Prostate gland (tissue), 2 donors: ENCODE measurements around the gene VAMP2. TPM values are rescaled to one million over a fixed set of nuclear protein-coding genes. Genes with fewer than 3 reads are reported as not detected.

Experiments used
- DNase-seq: peaks from one replicate; pipeline ENCODE4 v3.0.0-alpha.2; 2019; ENCODE audit warnings: low spot score
- H3K27ac ChIP-seq, 2 donors: fragments of 200-600 bp; sonication (generic); 2 replicates each; pipeline ENCODE4 v1.5.1; 2017 to 2019
- H3K27me3 ChIP-seq: fragments of 200-600 bp; sonication (generic); replicated peaks from 2 replicates; pipeline ENCODE4 v1.5.1; 2019; ENCODE audit not compliant: insufficient read depth
- H3K36me3 ChIP-seq, 2 donors: fragments of 200-600 bp; sonication (generic); 1 replicate in 1 of 2; 2 replicates in 1 of 2; pipeline versions ENCODE4 v1.5.1 to v1.8.1; 2017 to 2019
- H3K4me1 ChIP-seq: fragments of 200-600 bp; sonication (generic); replicated peaks from 2 replicates; pipeline ENCODE4 v1.5.1; 2019
- H3K4me3 ChIP-seq, 2 donors: fragments of 200-600 bp; sonication (generic); 2 replicates each; pipeline ENCODE4 v1.5.1; 2017 to 2019
- H3K9me3 ChIP-seq: fragments of 200-600 bp; sonication (generic); 2 replicates; pipeline ENCODE4 v1.5.1; 2017
- POLR2A ChIP-seq: fragments of 450-650 bp; IDR thresholded peaks from one replicate; pipeline ENCODE4 v1.6.1; 2016; ENCODE audit warnings: antibody characterized with exemption, mild to moderate bottlenecking
- POLR2AphosphoS5 ChIP-seq: sonication (generic); formaldehyde crosslinking; IDR thresholded peaks from one replicate; pipeline ENCODE4 v1.6.1; 2017; ENCODE audit warnings: antibody characterized with exemption
- WGBS: methylation state at CpG from one replicate; pipeline ENCODE4 v1.1.5; 2018; 5-methylcytosine and 5-hydroxymethylcytosine counted together
- intact Hi-C: fragments of 100-400 bp; cut with DNase I; formaldehyde crosslinking; loops from one replicate; pipeline ENCODE4 v1.14.2; 2022
- total RNA-seq, 2 donors: library from RNA; depleted of rRNA; stranded (reverse); fragments of >200 nt; gene quantifications; one replicate each; pipeline ENCODE4 v1.1.0, GENCODE V29; 2016
- TF ChIP-seq, protein P1 (sequence below), 4 experiments: fragments of 200-600 bp in 2 of 4; fragments of 450-650 bp in 2 of 4; sonication (generic) in 2 of 4; IDR thresholded peaks; 1 replicate in 3 of 4; 2 replicates in 1 of 4; pipeline ENCODE4 v1.5.1; 2016 to 2019; ENCODE audit warnings: antibody characterized with exemption in 4 of 4, mild to moderate bottlenecking in 2 of 4, moderate library complexity in 2 of 4

VAMP2 gene
- total RNA-seq, 2 donors from 2014 or later = 34.2 to 65.2 TPM

GRCh38 chr17:8158267-8159031 lies 4.3 kb downstream of the VAMP2 start:
- peaks cover 21% of the 10 kb centered on the region for H3K4me1 ChIP-seq
- peaks cover 0 to 8% of the 10 kb centered on the region in 2 donors for H3K36me3 ChIP-seq
- TF ChIP-seq POLR2A = no peak
- TF ChIP-seq, protein P1, sequence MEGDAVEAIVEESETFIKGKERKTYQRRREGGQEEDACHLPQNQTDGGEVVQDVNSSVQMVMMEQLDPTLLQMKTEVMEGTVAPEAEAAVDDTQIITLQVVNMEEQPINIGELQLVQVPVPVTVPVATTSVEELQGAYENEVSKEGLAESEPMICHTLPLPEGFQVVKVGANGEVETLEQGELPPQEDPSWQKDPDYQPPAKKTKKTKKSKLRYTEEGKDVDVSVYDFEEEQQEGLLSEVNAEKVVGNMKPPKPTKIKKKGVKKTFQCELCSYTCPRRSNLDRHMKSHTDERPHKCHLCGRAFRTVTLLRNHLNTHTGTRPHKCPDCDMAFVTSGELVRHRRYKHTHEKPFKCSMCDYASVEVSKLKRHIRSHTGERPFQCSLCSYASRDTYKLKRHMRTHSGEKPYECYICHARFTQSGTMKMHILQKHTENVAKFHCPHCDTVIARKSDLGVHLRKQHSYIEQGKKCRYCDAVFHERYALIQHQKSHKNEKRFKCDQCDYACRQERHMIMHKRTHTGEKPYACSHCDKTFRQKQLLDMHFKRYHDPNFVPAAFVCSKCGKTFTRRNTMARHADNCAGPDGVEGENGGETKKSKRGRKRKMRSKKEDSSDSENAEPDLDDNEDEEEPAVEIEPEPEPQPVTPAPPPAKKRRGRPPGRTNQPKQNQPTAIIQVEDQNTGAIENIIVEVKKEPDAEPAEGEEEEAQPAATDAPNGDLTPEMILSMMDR (IDR thresholded peaks at IDR 0.05) = peak; percentile 80 to 98 (median 96)
- TF ChIP-seq POLR2AphosphoS5 = peak; percentile 83
- DNase-seq = peak; percentile 90
- no peaks in the 10 kb centered on the region for H3K27me3 ChIP-seq
- H3K4me3 ChIP-seq = no peak overlapping the region
- intact Hi-C loops = loop anchor here (10.0 kb wide), 1 partner anchor 314 kb away; no protein-coding TSS in a partner anchor
- 51% methylated on average over 20 of the region's 20 CpGs for WGBS
- peak overlapping the region; percentile 100 for H3K27ac ChIP-seq
- H3K9me3 ChIP-seq = no peaks in the 10 kb centered on the region

DNA sequence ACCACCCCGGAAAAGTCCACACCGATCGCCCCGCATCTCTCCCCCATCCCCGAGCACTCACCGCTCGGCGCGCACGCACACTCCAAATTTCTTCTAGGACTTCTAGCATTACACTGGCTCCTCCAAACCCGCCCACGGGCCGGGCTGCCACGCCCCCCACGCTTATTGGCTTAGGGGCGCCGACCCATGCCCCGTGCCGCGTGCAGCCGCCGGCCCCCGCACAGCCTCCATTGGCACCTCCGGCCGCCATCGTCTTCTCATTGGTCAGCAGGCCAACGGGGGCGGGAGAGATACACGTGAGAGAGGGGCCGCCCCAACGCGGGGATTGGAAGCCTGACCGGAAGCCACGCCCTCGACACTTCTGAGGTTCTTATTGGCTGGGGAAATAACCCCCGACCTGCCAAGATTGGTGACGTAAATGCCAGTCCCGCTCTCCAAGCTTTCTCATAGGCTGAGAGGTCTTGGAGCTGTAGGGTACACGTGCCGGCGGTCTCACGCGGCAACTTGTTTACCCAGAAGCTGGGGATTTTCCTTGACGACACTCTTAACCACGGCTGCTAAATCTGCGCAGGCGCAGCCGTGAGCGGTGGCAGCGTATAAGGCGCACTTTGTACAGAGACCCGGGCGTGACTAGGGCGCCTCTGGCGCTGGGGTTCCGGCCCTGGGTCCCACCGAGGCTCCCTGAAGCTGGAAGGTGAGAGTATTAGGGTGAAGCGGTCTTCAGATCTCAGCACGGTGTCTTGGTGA lies 6.3 kb downstream of the VAMP2 start:
- intact Hi-C loops = loop anchor here (10.0 kb wide), 1 partner anchor 312 kb away; no protein-coding TSS in a partner anchor
- TF ChIP-seq POLR2AphosphoS5 (peak; percentile 99), POLR2A (peak; percentile 100)
- TF ChIP-seq, protein P1 (IDR thresholded peaks at IDR 0.05) = peak in 1 of 4 experiments; percentile 40
- peaks cover 25% of the 10 kb centered on the region for H3K4me1 ChIP-seq

DNA sequence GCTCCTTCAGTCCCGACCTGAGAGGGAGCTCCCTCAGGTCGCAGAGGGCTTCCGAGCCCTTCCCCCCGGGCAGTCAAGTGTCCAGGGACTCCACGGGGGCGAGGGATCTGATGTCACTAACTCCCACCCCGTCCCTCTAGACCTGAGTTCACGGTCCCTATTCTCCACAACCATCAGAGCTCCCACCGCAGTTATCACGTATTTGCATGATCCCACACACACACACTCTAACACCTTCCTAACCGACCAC lies 6.8 kb downstream of the VAMP2 start:
- no peak for DNase-seq
- no peaks in the 10 kb centered on the region for H3K9me3 ChIP-seq
- TF ChIP-seq POLR2AphosphoS5 (no peak), POLR2A (no peak)
- TF ChIP-seq, protein P1 (IDR thresholded peaks at IDR 0.05) = no peak
- H3K36me3 ChIP-seq = peaks cover 0 to 8% of the 10 kb centered on the region in 2 donors
- intact Hi-C loops = loop anchor here (10.0 kb wide), 1 partner anchor 311 kb away; no protein-coding TSS in a partner anchor
- H3K4me3 ChIP-seq = peak overlapping the region; percentile 71 to 95
- H3K4me1 ChIP-seq = peaks cover 20% of the 10 kb centered on the region
- WGBS = 0% methylated on average over 11 of the region's 11 CpGs
- H3K27me3 ChIP-seq = no peaks in the 10 kb centered on the region
- peak overlapping the region; percentile 100 for H3K27ac ChIP-seq

More for the DNA sequence above, 6.3 kb downstream of the VAMP2 start:
- H3K27me3 ChIP-seq = no peaks in the 10 kb centered on the region
- H3K4me3 ChIP-seq = peak overlapping the region; percentile 71 to 95
- DNase-seq = peak; percentile 100
- peaks cover 0 to 8% of the 10 kb centered on the region in 2 donors for H3K36me3 ChIP-seq
- under 1% methylated on average over 50 of the region's 59 CpGs for WGBS
- H3K27ac ChIP-seq = peak overlapping the region; percentile 100
- H3K9me3 ChIP-seq = no peaks in the 10 kb centered on the region

- Histone ChIP-seq H3K4me3 (peak overlapping the region; percentile 71 to 95), H3K36me3 (peaks cover 0 to 12% of the 10 kb centered on the region in 2 donors), H3K9me3 (no peaks in the 10 kb centered on the region), H3K27me3 (no peaks in the 10 kb centered on the region), H3K4me1 (peaks cover 22% of the 10 kb centered on the region), H3K27ac (peak overlapping the region; percentile 100)
- WGBS = 9% methylated on average over 14 of the region's 14 CpGs
- peak; percentile 72 for DNase-seq
- intact Hi-C loops = loop anchor here (10.0 kb wide), 1 partner anchor 311 kb away; no protein-coding TSS in a partner anchor
- TF ChIP-seq POLR2AphosphoS5 (peak; percentile 56), POLR2A (peak; percentile 29)
- TF ChIP-seq, protein P1 (IDR thresholded peaks at IDR 0.05) = peak in 1 of 4 experiments; percentile 10
Observed at GRCh38 chr17:8155231-8155995, 7.3 kb downstream of the VAMP2 start.
